HL-60 (cell line): ENCODE results near the gene SCO2.
"Not testable (repeated sequence)": the region's sequence is repeated elsewhere in the genome, so short reads cannot be mapped to it uniquely, and the experiment has no call there.

ENCODE experiments used
- DNase-seq, 2 experiments: peaks; one replicate each; pipeline ENCODE4 v3.0.0-alpha.2; 2010 to 2020; ENCODE audit warnings: low read depth in 1 of 2, low spot score in 1 of 2
- H3K27ac ChIP-seq: fragments of 250-450 bp; sonication (Bioruptor Pico); replicated peaks from 2 replicates; pipeline ENCODE4 v1.5.1; 2020; ENCODE audit warnings: mild to moderate bottlenecking, moderate library complexity
- H3K27me3 ChIP-seq: fragments of 250-450 bp; sonication (Bioruptor Pico); 2 replicates; pipeline ENCODE4 v1.5.1; 2021; ENCODE audit warnings: mild to moderate bottlenecking, moderate library complexity; ENCODE audit not compliant: insufficient read depth, poor library complexity, severe bottlenecking
- H3K4me3 ChIP-seq: replicated peaks from 2 replicates; pipeline ENCODE4 v1.5.1; 2011; ENCODE audit warnings: mild to moderate bottlenecking, control low read depth, low read length; ENCODE audit not compliant: insufficient read depth
- CTCF ChIP-seq: IDR thresholded peaks from one replicate; pipeline ENCODE4 v1.5.1; 2011; ENCODE audit warnings: low read length, control low read depth, inconsistent platforms; ENCODE audit not compliant: insufficient read depth
- GABPA ChIP-seq: IDR thresholded peaks from 2 replicates; pipeline ENCODE4 v1.6.1; 2012; ENCODE audit warnings: low read depth
- POLR2AphosphoS5 ChIP-seq: IDR thresholded peaks from 2 replicates; pipeline ENCODE4 v1.6.1; 2012; ENCODE audit warnings: low read depth
- REST ChIP-seq: IDR thresholded peaks from 2 replicates; pipeline ENCODE4 v1.6.1; 2012; ENCODE audit warnings: low read depth; ENCODE audit not compliant: insufficient replicate concordance
- SPI1 ChIP-seq: IDR thresholded peaks from 2 replicates; pipeline ENCODE4 v1.6.1; 2012; ENCODE audit warnings: low read depth, mild to moderate bottlenecking, borderline replicate concordance

SCO2 gene

GRCh38 chr22:50535113-50535512 is 9.7 kb upstream of the SCO2 start:
- Histone ChIP-seq H3K27me3 (no peaks in the 10 kb centered on the region), H3K4me3 (no peak overlapping the region), H3K27ac (peak overlapping the region; percentile 99)
- TF ChIP-seq SPI1 (no peak), POLR2AphosphoS5 (no peak), GABPA (no peak), CTCF (no peak), REST (no peak)
- no peak for DNase-seq

- H3K4me3 ChIP-seq, H3K27me3 ChIP-seq: not testable (repeated sequence)
- peak; percentile 70 to 78 for DNase-seq
- TF ChIP-seq SPI1: peak; percentile 11; the same call in 1 of the 2 replicates
- H3K27ac ChIP-seq: peak overlapping the region; percentile 99
These were observed 8.7 kb upstream of the SCO2 start for GRCh38 chr22:50533856-50534711.

- peak overlapping the region; percentile 99 for H3K27ac ChIP-seq
- TF ChIP-seq REST: no peak
- TF ChIP-seq SPI1: no peak
- no peak for TF ChIP-seq CTCF
- no peak for TF ChIP-seq POLR2AphosphoS5
- no peak for TF ChIP-seq GABPA
- no peak for DNase-seq
- H3K27me3 ChIP-seq: no peaks in the 10 kb centered on the region
- H3K4me3 ChIP-seq: no peak overlapping the region
These were observed 7.7 kb upstream of the SCO2 start for GRCh38 chr22:50532824-50533796.
